OCI-LY3 (cell line): ENCODE measurements around the gene GJA8.
"Not testable (repeated sequence)": the region's sequence is repeated elsewhere in the genome, so short reads cannot be mapped to it uniquely, and the experiment has no call there.

Source experiments
- EZH2phosphoT487 ChIP-seq: fragments of 200-600 bp; shearing (Covaris generic); IDR thresholded peaks from 2 replicates; pipeline ENCODE4 v1.6.1; 2018; ENCODE audit warnings: antibody characterized with exemption, mixed run types, low read depth
- TF ChIP-seq, protein P1 (sequence below): fragments of 200-600, 300-600 bp; sonication (generic); IDR thresholded peaks from 2 replicates; pipeline ENCODE4 v1.5.1; 2014; ENCODE audit warnings: antibody characterized with exemption, low read length, low read depth

DNA sequence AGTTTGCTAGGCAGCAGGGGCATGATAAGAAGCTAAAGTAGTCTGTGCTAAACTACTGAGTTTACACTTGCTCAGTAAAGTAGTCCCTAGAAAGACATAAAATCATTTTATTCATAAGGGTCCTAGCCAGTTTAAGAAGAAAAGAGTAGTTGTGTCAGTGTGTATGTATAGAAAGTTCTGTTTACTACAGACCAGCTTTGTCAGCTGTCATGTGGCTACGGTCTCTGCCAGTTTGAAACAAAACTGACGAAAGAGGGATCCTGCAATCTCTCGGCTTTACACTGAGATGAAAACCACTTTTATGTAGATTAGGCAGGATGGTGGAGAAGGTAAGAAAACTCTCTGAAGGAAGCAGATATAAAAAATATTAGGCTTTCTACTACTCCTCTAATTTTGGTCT, 32.7 kb downstream of the GJA8 start:
- TF ChIP-seq, protein P1, sequence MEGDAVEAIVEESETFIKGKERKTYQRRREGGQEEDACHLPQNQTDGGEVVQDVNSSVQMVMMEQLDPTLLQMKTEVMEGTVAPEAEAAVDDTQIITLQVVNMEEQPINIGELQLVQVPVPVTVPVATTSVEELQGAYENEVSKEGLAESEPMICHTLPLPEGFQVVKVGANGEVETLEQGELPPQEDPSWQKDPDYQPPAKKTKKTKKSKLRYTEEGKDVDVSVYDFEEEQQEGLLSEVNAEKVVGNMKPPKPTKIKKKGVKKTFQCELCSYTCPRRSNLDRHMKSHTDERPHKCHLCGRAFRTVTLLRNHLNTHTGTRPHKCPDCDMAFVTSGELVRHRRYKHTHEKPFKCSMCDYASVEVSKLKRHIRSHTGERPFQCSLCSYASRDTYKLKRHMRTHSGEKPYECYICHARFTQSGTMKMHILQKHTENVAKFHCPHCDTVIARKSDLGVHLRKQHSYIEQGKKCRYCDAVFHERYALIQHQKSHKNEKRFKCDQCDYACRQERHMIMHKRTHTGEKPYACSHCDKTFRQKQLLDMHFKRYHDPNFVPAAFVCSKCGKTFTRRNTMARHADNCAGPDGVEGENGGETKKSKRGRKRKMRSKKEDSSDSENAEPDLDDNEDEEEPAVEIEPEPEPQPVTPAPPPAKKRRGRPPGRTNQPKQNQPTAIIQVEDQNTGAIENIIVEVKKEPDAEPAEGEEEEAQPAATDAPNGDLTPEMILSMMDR = not testable (repeated sequence)
- not testable (repeated sequence) for TF ChIP-seq EZH2phosphoT487
